ENCODE data around the gene SNAPC4. TPM values are rescaled to one million over a fixed set of nuclear protein-coding genes. Genes with fewer than 3 reads are reported as not detected.

The SNAPC4 gene
- total and polyA plus RNA-seq, 2 donors (not counting 1 experiment from before 2014, with no cell fraction given): 1.8 to 3.8 TPM

GRCh38 chr9:136424750-136425362, 24.9 kb upstream of the SNAPC4 start:
- Histone ChIP-seq H3K27me3 (ENCODE audit: control insufficient read depth, insufficient read depth, low read length) (no peaks in the 10 kb centered on the region), H3K4me3 (replicated peaks in 1 of 4; ENCODE audit: control extremely low read depth in 1 of 4, insufficient read depth in 1 of 4, low read depth in 3 of 4, low read length in 4 of 4) (no peak overlapping the region), H3K79me2 (ENCODE audit: control insufficient read depth, insufficient read depth, low read length) (no peaks in the 10 kb centered on the region), H2AFZ (ENCODE audit: low read length) (no peak overlapping the region), H3K9me3 (ENCODE audit: control insufficient read depth, insufficient read depth, low read depth, low read length) (no peaks in the 10 kb centered on the region), H3K36me3 (ENCODE audit: control insufficient read depth, insufficient read depth, low read length) (peaks cover 32% of the 10 kb centered on the region), H3K9ac (ENCODE audit: insufficient read depth, low read length) (no peak overlapping the region), H3K27ac (ENCODE audit: insufficient read depth, low read length) (no peak overlapping the region), H3K4me1 (ENCODE audit: control insufficient read depth, extremely low read depth, insufficient read depth, low read length) (no peaks in the 10 kb centered on the region), H3K4me2 (ENCODE audit: extremely low read depth, insufficient read depth, low read length) (no peak overlapping the region), H4K20me1 (ENCODE audit: control insufficient read depth, extremely low read depth, insufficient read depth, low read length) (no peaks in the 10 kb centered on the region)
- no peak for DNase-seq (ENCODE audit: low read depth in 2 of 2)
- TF ChIP-seq CTCF (conservative IDR thresholded peaks at IDR 0.05 in 1 of 2, IDR thresholded peaks at IDR 0.05 in 1 of 2; ENCODE audit: low read depth in 1 of 2, low read length in 2 of 2) (no peak), EZH2 (IDR thresholded peaks at IDR 0.05; ENCODE audit: low read length, missing control alignments) (no peak)

GRCh38 chr9:136423432-136424146, 23.6 kb upstream of the SNAPC4 start:
- no peak overlapping the region for H3K27ac ChIP-seq (ENCODE audit: insufficient read depth, low read length)
- DNase-seq (ENCODE audit: low read depth in 2 of 2): no peak
- no peaks in the 10 kb centered on the region for H3K4me1 ChIP-seq (ENCODE audit: control insufficient read depth, extremely low read depth, insufficient read depth, low read length)
- H3K9ac ChIP-seq (ENCODE audit: insufficient read depth, low read length): no peak overlapping the region
- no peaks in the 10 kb centered on the region for H3K9me3 ChIP-seq (ENCODE audit: control insufficient read depth, insufficient read depth, low read depth, low read length)
- no peak overlapping the region for H3K4me2 ChIP-seq (ENCODE audit: extremely low read depth, insufficient read depth, low read length)
- H2AFZ ChIP-seq (ENCODE audit: low read length): no peak overlapping the region
- no peak for TF ChIP-seq EZH2 (IDR thresholded peaks at IDR 0.05; ENCODE audit: low read length, missing control alignments)
- TF ChIP-seq CTCF (conservative IDR thresholded peaks at IDR 0.05 in 1 of 2, IDR thresholded peaks at IDR 0.05 in 1 of 2; ENCODE audit: low read depth in 1 of 2, low read length in 2 of 2): no peak
- no peaks in the 10 kb centered on the region for H3K27me3 ChIP-seq (ENCODE audit: control insufficient read depth, insufficient read depth, low read length)
- H4K20me1 ChIP-seq (ENCODE audit: control insufficient read depth, extremely low read depth, insufficient read depth, low read length): no peaks in the 10 kb centered on the region
- H3K4me3 ChIP-seq (replicated peaks in 1 of 4; ENCODE audit: control extremely low read depth in 1 of 4, insufficient read depth in 1 of 4, low read depth in 3 of 4, low read length in 4 of 4): no peak overlapping the region
- H3K36me3 ChIP-seq (ENCODE audit: control insufficient read depth, insufficient read depth, low read length): peaks cover 31% of the 10 kb centered on the region
- no peaks in the 10 kb centered on the region for H3K79me2 ChIP-seq (ENCODE audit: control insufficient read depth, insufficient read depth, low read length)

DNA sequence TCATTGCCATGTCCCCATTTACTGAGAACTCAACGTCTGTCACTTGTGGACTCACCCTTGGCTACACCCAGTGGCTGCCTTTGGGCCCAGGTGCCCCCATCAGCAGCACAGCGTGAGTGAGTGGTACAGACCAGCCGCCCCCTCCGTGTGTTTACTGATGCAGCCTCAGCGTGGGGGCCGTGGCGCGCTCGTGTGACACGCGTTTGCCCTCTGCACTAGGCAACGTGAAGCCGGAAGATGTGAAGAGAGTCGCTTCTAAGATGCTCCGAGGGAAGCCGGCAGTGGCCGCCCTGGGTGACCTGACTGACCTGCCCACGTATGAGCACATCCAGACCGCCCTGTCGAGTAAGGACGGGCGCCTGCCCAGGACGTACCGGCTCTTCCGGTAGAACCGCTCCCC, 22.9 kb upstream of the SNAPC4 start:
- Histone ChIP-seq H3K27me3 (ENCODE audit: control insufficient read depth, insufficient read depth, low read length) (no peaks in the 10 kb centered on the region), H3K4me2 (ENCODE audit: extremely low read depth, insufficient read depth, low read length) (no peak overlapping the region), H3K9me3 (ENCODE audit: control insufficient read depth, insufficient read depth, low read depth, low read length) (no peaks in the 10 kb centered on the region), H4K20me1 (ENCODE audit: control insufficient read depth, extremely low read depth, insufficient read depth, low read length) (no peaks in the 10 kb centered on the region), H3K9ac (ENCODE audit: insufficient read depth, low read length) (no peak overlapping the region), H3K27ac (ENCODE audit: insufficient read depth, low read length) (no peak overlapping the region), H3K4me3 (replicated peaks in 1 of 4; ENCODE audit: control extremely low read depth in 1 of 4, insufficient read depth in 1 of 4, low read depth in 3 of 4, low read length in 4 of 4) (no peak overlapping the region), H3K4me1 (ENCODE audit: control insufficient read depth, extremely low read depth, insufficient read depth, low read length) (no peaks in the 10 kb centered on the region), H3K36me3 (ENCODE audit: control insufficient read depth, insufficient read depth, low read length) (peaks cover 39% of the 10 kb centered on the region), H3K79me2 (ENCODE audit: control insufficient read depth, insufficient read depth, low read length) (no peaks in the 10 kb centered on the region), H2AFZ (ENCODE audit: low read length) (no peak overlapping the region)
- TF ChIP-seq CTCF (conservative IDR thresholded peaks at IDR 0.05 in 1 of 2, IDR thresholded peaks at IDR 0.05 in 1 of 2; ENCODE audit: low read depth in 1 of 2, low read length in 2 of 2): no peak
- no peak for TF ChIP-seq EZH2 (IDR thresholded peaks at IDR 0.05; ENCODE audit: low read length, missing control alignments)
- DNase-seq (ENCODE audit: low read depth in 2 of 2): no peak
